ENCODE measurements around the gene EN2. TPM values are rescaled to one million over a fixed set of nuclear protein-coding genes. Genes with fewer than 3 reads are reported as not detected.

Gene EN2
- total RNA-seq, 1 donor from 2014 or later = 3.4 TPM

- Mint-ChIP-seq H3K4me3 (ENCODE audit: unreplicated experiment) (no peak overlapping the region), H3K9me3 (ENCODE audit: unreplicated experiment) (no peaks in the 10 kb centered on the region), H3K27me3 (ENCODE audit: unreplicated experiment) (peaks cover 7% of the 10 kb centered on the region), H3K27ac (ENCODE audit: unreplicated experiment) (no peak overlapping the region), H3K36me3 (ENCODE audit: unreplicated experiment) (peaks cover 2% of the 10 kb centered on the region), H3K4me1 (ENCODE audit: unreplicated experiment) (peaks cover 17% of the 10 kb centered on the region)
- no peak for TF ChIP-seq CTCF (IDR thresholded peaks at IDR 0.05)
- peak; percentile 80 for DNase-seq (ENCODE audit: extremely low spot score, unreplicated experiment)
Measured at GRCh38 chr7:155489158-155489840, 31.4 kb downstream of the EN2 start.

- Mint-ChIP-seq H3K27ac (ENCODE audit: unreplicated experiment) (peak overlapping the region; percentile 90), H3K27me3 (ENCODE audit: unreplicated experiment) (peaks cover 7% of the 10 kb centered on the region), H3K36me3 (ENCODE audit: unreplicated experiment) (peaks cover 2% of the 10 kb centered on the region)
Measured at GRCh38 chr7:155489862-155490696, 32.1 kb downstream of the EN2 start.

GRCh38 chr7:155490697-155491628 is 33.0 kb downstream of the EN2 start:
- peak overlapping the region; percentile 90 for H3K27ac Mint-ChIP-seq (ENCODE audit: unreplicated experiment)
- H3K4me3 Mint-ChIP-seq (ENCODE audit: unreplicated experiment) = peak overlapping the region; percentile 66
- H3K36me3 Mint-ChIP-seq (ENCODE audit: unreplicated experiment) = peaks cover 2% of the 10 kb centered on the region
- peaks cover 7% of the 10 kb centered on the region for H3K27me3 Mint-ChIP-seq (ENCODE audit: unreplicated experiment)
- H3K9me3 Mint-ChIP-seq (ENCODE audit: unreplicated experiment) = no peaks in the 10 kb centered on the region
- H3K4me1 Mint-ChIP-seq (ENCODE audit: unreplicated experiment) = peaks cover 17% of the 10 kb centered on the region
- peak; percentile 87 for DNase-seq (ENCODE audit: extremely low spot score, unreplicated experiment)
- no peak for TF ChIP-seq CTCF (IDR thresholded peaks at IDR 0.05)

More at GRCh38 chr7:155489862-155490696, 32.1 kb downstream of the EN2 start:
- H3K4me1 Mint-ChIP-seq (ENCODE audit: unreplicated experiment) = peaks cover 17% of the 10 kb centered on the region
- H3K9me3 Mint-ChIP-seq (ENCODE audit: unreplicated experiment) = no peaks in the 10 kb centered on the region
- DNase-seq (ENCODE audit: extremely low spot score, unreplicated experiment) = peak; percentile 80
- TF ChIP-seq CTCF (IDR thresholded peaks at IDR 0.05) = no peak
- H3K4me3 Mint-ChIP-seq (ENCODE audit: unreplicated experiment) = peak overlapping the region; percentile 66

GRCh38 chr7:155491812-155492211 is 33.9 kb downstream of the EN2 start:
- H3K27ac Mint-ChIP-seq (ENCODE audit: unreplicated experiment) = no peak overlapping the region

More at GRCh38 chr7:155491812-155492211, 33.9 kb downstream of the EN2 start:
- Mint-ChIP-seq H3K36me3 (ENCODE audit: unreplicated experiment) (peaks cover 2% of the 10 kb centered on the region), H3K4me3 (ENCODE audit: unreplicated experiment) (no peak overlapping the region), H3K4me1 (ENCODE audit: unreplicated experiment) (peaks cover 17% of the 10 kb centered on the region), H3K9me3 (ENCODE audit: unreplicated experiment) (no peaks in the 10 kb centered on the region), H3K27me3 (ENCODE audit: unreplicated experiment) (peaks cover 7% of the 10 kb centered on the region)
- DNase-seq (ENCODE audit: extremely low spot score, unreplicated experiment) = peak; percentile 75
- TF ChIP-seq CTCF (IDR thresholded peaks at IDR 0.05) = no peak
